SJCRH30 (cell line): Measurements from ENCODE around the gene SUCLG2. TPM values are rescaled to one million over a fixed set of nuclear protein-coding genes. Genes with fewer than 3 reads are reported as not detected.
A peak's percentile ranks its signal among the peaks of the same experiment; 100 is the strongest.

Experiments used
- DNase-seq, 2 experiments: peaks; one replicate each; pipeline ENCODE4 v3.0.0-alpha.2; 2015 to 2020
- H3K27ac ChIP-seq: fragments of 250-450 bp; sonication (Bioruptor Pico); 2 replicates; pipeline ENCODE4 v1.5.1; 2020; ENCODE audit warnings: mild to moderate bottlenecking, moderate library complexity
- H3K27me3 ChIP-seq: fragments of 250-450 bp; sonication (Bioruptor Pico); 2 replicates; pipeline ENCODE4 v1.5.1; 2020; ENCODE audit warnings: mild to moderate bottlenecking, moderate library complexity
- H3K36me3 ChIP-seq: fragments of 250-450 bp; sonication (Bioruptor Pico); 2 replicates; pipeline ENCODE4 v1.5.1; 2020; ENCODE audit warnings: mild to moderate bottlenecking, moderate library complexity
- H3K4me1 ChIP-seq: fragments of 250-450 bp; sonication (Bioruptor Pico); 2 replicates; pipeline ENCODE4 v1.5.1; 2020; ENCODE audit warnings: mild to moderate bottlenecking, moderate library complexity
- H3K4me3 ChIP-seq: fragments of 250-450 bp; sonication (Bioruptor Pico); 2 replicates; pipeline ENCODE4 v1.5.1; 2020; ENCODE audit warnings: mild to moderate bottlenecking, moderate library complexity
- H3K9me3 ChIP-seq: fragments of 250-450 bp; sonication (Bioruptor Pico); replicated peaks from 2 replicates; pipeline ENCODE4 v1.5.1; 2020; ENCODE audit warnings: mild to moderate bottlenecking, moderate library complexity
- total RNA-seq: library from RNA; depleted of rRNA; stranded (reverse); fragments of >200 nt; shearing (Covaris generic); gene quantifications from 2 replicates; pipeline ENCODE4 v1.2.3, GENCODE V29; 2014

SUCLG2 gene
- total RNA-seq, 1 experiment from 2014 or later: 15.2 TPM

- no peaks in the 10 kb centered on the region for H3K9me3 ChIP-seq
- H3K27ac ChIP-seq: no peak overlapping the region
- no peak overlapping the region for H3K4me3 ChIP-seq
- H3K36me3 ChIP-seq: no peaks in the 10 kb centered on the region
- no peaks in the 10 kb centered on the region for H3K27me3 ChIP-seq
- no peak for DNase-seq
- no peaks in the 10 kb centered on the region for H3K4me1 ChIP-seq
Observed at GRCh38 chr3:67657192-67657591, 2.8 kb upstream of the SUCLG2 start.

DNA sequence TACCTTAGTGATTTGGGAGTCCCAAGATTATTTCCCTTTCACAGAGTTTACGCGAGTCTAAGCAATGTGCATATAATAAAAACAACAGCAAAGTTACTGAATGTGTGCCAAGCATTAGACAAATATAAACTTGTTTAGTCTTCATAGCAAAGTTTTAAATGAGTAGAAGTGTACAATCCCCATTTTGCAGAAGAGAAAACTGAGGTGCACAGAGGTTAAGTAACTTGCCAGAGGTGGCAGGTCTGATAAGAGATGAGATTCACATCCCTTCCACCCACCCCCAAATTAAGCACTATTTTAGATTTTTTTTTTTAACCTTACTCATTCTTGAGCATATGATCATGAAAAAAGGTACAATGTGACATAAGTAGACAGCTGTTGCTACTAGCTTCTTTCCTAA, 2.2 kb upstream of the SUCLG2 start:
- H3K27me3 ChIP-seq: no peaks in the 10 kb centered on the region
- H3K4me1 ChIP-seq: no peaks in the 10 kb centered on the region
- no peaks in the 10 kb centered on the region for H3K36me3 ChIP-seq
- no peak for DNase-seq
- no peaks in the 10 kb centered on the region for H3K9me3 ChIP-seq
- H3K27ac ChIP-seq: no peak overlapping the region
- H3K4me3 ChIP-seq: no peak overlapping the region

DNA sequence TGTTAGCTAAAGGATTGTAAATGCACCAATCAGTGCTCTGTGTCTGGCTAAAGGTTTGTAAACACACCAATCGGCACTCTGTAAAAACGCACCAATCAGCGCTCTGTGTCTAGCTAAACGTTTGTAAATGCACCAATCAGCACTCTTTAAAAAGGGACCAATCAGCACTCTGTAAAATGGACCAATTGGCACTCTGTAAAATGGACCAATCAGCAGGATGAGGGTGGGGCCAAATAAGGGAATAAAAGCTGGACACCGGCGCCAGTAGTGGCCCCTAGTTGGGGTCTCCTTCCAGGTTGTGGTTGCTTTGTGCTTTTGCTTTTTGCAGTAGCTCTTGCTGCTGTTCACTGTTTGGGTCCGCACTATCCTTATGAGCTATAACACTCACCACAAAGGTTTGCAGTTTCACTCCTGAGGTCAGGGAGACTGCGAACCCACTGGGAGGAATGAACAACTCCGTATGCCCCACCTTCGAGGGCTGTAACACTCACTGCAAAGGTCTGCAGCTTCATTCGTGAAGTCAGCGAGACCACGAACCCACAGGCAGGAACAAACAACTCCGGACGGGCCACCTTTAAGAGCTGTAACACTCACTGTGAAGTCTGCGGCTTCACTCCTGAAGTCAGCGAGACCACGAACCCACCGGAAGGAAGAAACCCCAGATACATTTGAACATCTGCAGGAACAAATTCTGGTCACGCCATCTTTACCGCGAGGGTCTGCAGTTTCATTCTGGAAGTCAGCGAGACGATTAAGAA, 1.1 kb upstream of the SUCLG2 start:
- Histone ChIP-seq H3K27me3 (no peaks in the 10 kb centered on the region), H3K27ac (peak overlapping the region; percentile 95; the same call in 1 of the 2 replicates), H3K9me3 (no peaks in the 10 kb centered on the region), H3K4me1 (no peaks in the 10 kb centered on the region), H3K4me3 (peak overlapping the region; percentile 94), H3K36me3 (no peaks in the 10 kb centered on the region)
- DNase-seq: peak; percentile 3

DNA sequence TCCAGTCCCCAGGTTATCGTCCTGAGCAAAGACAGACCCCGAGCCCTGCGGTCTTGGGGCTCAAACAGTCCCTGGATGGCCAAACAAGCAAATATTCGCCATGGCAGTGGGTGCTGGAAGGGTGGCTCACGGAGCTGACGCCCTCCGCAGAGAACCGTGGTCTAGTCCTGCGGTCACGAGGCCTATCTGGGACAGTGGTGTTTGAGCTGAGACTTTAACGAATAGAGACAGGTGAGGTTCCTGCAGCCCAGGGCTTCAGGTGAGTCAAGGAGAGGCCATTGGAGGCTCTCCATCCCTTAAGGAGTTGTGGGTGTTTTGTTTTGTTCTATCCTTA, 399 bp upstream of the SUCLG2 start:
- Histone ChIP-seq H3K27me3 (no peaks in the 10 kb centered on the region), H3K36me3 (no peaks in the 10 kb centered on the region), H3K4me3 (peak overlapping the region; percentile 94), H3K9me3 (no peaks in the 10 kb centered on the region), H3K27ac (peak overlapping the region; percentile 95), H3K4me1 (no peaks in the 10 kb centered on the region)
- DNase-seq: no peak

GRCh38 chr3:67653425-67654098, 850 bp downstream of the SUCLG2 start:
- Histone ChIP-seq H3K27me3 (no peaks in the 10 kb centered on the region), H3K4me3 (peak overlapping the region; percentile 94), H3K4me1 (no peaks in the 10 kb centered on the region), H3K36me3 (no peaks in the 10 kb centered on the region), H3K27ac (peak overlapping the region; percentile 95), H3K9me3 (no peaks in the 10 kb centered on the region)
- no peak for DNase-seq

GRCh38 chr3:67650084-67650483, 4.3 kb downstream of the SUCLG2 start:
- no peak overlapping the region for H3K27ac ChIP-seq
- no peak for DNase-seq
- H3K27me3 ChIP-seq: no peaks in the 10 kb centered on the region
- H3K36me3 ChIP-seq: no peaks in the 10 kb centered on the region
- no peaks in the 10 kb centered on the region for H3K4me1 ChIP-seq
- no peaks in the 10 kb centered on the region for H3K9me3 ChIP-seq
- no peak overlapping the region for H3K4me3 ChIP-seq

DNA sequence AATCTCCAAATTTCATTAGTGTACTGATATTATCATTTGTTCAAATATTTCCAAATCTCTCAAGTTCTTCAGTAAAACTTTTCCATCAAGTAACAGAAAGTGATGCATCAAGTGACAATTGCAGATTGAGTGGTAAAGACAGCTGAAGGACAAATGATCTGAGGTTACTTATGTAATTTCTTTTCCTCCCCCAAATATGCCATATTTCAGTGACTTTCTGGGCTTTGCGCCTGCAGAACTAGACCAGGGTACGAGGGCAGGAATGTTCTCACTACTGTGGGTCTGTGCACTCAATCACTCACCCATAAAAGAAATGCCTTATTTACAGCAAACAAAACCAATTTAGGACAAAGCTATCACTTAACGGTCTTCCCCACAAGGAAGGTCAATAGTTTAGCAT, 4.7 kb downstream of the SUCLG2 start:
- Histone ChIP-seq H3K36me3 (no peaks in the 10 kb centered on the region), H3K4me3 (no peak overlapping the region), H3K4me1 (no peaks in the 10 kb centered on the region), H3K9me3 (no peaks in the 10 kb centered on the region), H3K27me3 (no peaks in the 10 kb centered on the region), H3K27ac (no peak overlapping the region)
- DNase-seq: no peak

DNA sequence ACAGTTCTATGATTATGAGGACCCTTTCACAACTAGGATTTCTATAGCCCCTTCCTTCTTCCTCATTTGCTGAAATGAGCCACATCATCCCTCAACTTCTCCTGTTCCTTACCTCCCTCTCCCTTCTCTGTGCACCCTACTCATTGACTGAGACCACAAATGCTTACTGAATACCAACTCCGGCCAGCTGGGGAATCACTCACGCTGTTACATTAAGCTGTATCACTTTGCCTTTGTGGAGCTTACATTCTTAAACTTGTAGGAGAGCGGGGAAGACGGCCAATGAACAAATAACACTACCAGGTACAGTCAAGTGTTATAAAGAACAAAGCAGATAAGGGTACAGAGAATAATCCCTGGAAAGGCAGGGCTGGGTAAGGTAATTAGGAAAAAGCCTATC, 5.7 kb downstream of the SUCLG2 start:
- H3K27ac ChIP-seq: no peak overlapping the region
- no peaks in the 10 kb centered on the region for H3K27me3 ChIP-seq
- H3K4me1 ChIP-seq: no peaks in the 10 kb centered on the region
- no peak overlapping the region for H3K4me3 ChIP-seq
- H3K36me3 ChIP-seq: no peaks in the 10 kb centered on the region
- no peaks in the 10 kb centered on the region for H3K9me3 ChIP-seq
- no peak for DNase-seq

- Histone ChIP-seq H3K4me3 (no peak overlapping the region), H3K4me1 (no peaks in the 10 kb centered on the region), H3K27ac (no peak overlapping the region), H3K36me3 (no peaks in the 10 kb centered on the region), H3K9me3 (no peaks in the 10 kb centered on the region), H3K27me3 (no peaks in the 10 kb centered on the region)
- no peak for DNase-seq
Observed at GRCh38 chr3:67648229-67648628, 6.2 kb downstream of the SUCLG2 start.

- no peaks in the 10 kb centered on the region for H3K9me3 ChIP-seq
- H3K4me1 ChIP-seq: no peaks in the 10 kb centered on the region
- no peak overlapping the region for H3K27ac ChIP-seq
- no peak overlapping the region for H3K4me3 ChIP-seq
- DNase-seq: peak; percentile 12 to 17
- H3K36me3 ChIP-seq: no peaks in the 10 kb centered on the region
- H3K27me3 ChIP-seq: no peaks in the 10 kb centered on the region
Observed at GRCh38 chr3:67647390-67647878, 7.0 kb downstream of the SUCLG2 start.

DNA sequence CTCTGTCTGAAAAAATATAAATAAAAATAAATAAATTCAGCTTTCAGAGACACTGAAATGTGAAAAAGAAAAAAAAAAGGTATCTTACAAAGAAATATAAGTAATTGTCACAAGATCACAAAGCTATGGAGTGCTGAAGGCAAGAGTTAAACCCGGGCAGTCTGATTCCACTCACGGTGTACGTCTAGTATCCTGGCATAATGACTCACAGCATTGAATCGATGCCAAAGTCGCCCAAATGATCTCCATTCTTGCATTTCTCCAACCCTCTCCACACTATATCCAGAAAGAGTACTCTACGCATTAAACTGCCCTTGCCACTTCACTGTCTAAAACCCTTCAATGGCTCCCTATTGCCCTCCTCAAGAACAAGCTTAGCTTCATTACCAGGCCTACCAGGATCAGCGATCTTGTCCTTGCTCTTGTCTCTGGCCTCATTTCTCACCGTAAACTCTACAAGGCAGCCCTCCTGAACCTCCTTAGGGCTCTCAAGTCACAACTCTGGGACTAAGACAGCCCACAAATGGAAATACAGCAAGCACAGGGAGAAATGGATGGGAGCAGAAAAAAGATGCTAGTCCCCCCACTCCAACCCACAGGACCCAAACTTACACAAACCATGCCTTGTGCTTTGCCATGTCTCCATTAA, 7.7 kb downstream of the SUCLG2 start:
- H3K4me3 ChIP-seq: no peak overlapping the region
- H3K27ac ChIP-seq: no peak overlapping the region
- H3K27me3 ChIP-seq: no peaks in the 10 kb centered on the region
- H3K9me3 ChIP-seq: no peaks in the 10 kb centered on the region
- no peaks in the 10 kb centered on the region for H3K4me1 ChIP-seq
- DNase-seq: no peak
- H3K36me3 ChIP-seq: no peaks in the 10 kb centered on the region

- Histone ChIP-seq H3K4me3 (no peak overlapping the region), H3K27ac (no peak overlapping the region), H3K9me3 (no peaks in the 10 kb centered on the region), H3K4me1 (no peaks in the 10 kb centered on the region), H3K36me3 (no peaks in the 10 kb centered on the region), H3K27me3 (no peaks in the 10 kb centered on the region)
- no peak for DNase-seq
Observed at GRCh38 chr3:67644827-67645226, 9.6 kb downstream of the SUCLG2 start.

DNA sequence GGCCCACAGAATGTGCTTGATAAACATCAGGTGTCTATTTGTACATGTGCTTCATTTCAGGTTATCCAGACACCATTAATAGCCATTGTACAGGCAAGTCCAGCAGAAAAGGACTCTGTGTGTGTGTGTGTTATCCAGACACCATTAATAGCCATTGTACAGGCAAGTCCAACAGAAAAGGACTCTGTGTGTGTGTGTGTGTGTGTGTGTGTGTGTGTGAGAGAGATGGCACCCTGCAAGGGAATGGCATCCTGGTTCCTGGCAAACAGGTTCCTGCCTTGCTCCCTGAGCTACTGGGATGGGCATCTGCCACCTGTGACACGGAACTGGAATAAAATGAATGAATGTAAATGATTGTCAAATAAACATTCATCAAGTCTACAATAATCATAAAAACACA, 11.7 kb downstream of the SUCLG2 start:
- DNase-seq: no peak
- Histone ChIP-seq H3K4me1 (no peaks in the 10 kb centered on the region), H3K27ac (no peak overlapping the region), H3K36me3 (no peaks in the 10 kb centered on the region), H3K27me3 (no peaks in the 10 kb centered on the region), H3K4me3 (no peak overlapping the region), H3K9me3 (no peaks in the 10 kb centered on the region)

- no peaks in the 10 kb centered on the region for H3K36me3 ChIP-seq
- no peaks in the 10 kb centered on the region for H3K9me3 ChIP-seq
- H3K4me3 ChIP-seq: no peak overlapping the region
- no peaks in the 10 kb centered on the region for H3K27me3 ChIP-seq
- no peaks in the 10 kb centered on the region for H3K4me1 ChIP-seq
- H3K27ac ChIP-seq: no peak overlapping the region
- DNase-seq: no peak
Observed at GRCh38 chr3:67642190-67642589, 12.2 kb downstream of the SUCLG2 start.

DNA sequence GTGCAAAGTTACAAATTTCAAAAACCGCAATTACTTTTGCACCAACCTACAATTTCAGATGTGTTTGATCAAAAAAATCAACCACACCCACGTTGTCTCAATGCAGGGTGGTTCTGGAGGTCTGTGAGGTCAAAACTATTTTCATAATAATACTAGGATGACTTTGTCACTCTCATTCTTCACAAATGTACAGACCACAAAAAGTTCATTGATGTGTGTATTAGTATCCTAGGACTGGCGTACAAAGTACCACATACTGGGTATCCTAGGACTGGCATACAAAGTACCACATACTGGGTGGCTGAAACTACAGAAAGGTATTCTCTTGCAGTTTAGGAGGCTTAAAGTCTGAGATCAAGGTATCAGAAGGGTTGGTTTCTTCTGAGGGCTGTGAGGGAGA, 13.0 kb downstream of the SUCLG2 start:
- no peak overlapping the region for H3K4me3 ChIP-seq
- no peak for DNase-seq

More for the DNA sequence above, 13.0 kb downstream of the SUCLG2 start:
- no peaks in the 10 kb centered on the region for H3K4me1 ChIP-seq
- no peaks in the 10 kb centered on the region for H3K27me3 ChIP-seq
- no peaks in the 10 kb centered on the region for H3K9me3 ChIP-seq
- H3K36me3 ChIP-seq: no peaks in the 10 kb centered on the region
- H3K27ac ChIP-seq: no peak overlapping the region
